ENCODE data around the gene DUS4L. TPM values are rescaled to one million over a fixed set of nuclear protein-coding genes. Genes with fewer than 3 reads are reported as not detected.
"Not testable (repeated sequence)": the region's sequence is repeated elsewhere in the genome, so short reads cannot be mapped to it uniquely, and the experiment has no call there.

DUS4L gene
- total RNA-seq, 1 experiment from 2014 or later, result 19.3 TPM

DNA sequence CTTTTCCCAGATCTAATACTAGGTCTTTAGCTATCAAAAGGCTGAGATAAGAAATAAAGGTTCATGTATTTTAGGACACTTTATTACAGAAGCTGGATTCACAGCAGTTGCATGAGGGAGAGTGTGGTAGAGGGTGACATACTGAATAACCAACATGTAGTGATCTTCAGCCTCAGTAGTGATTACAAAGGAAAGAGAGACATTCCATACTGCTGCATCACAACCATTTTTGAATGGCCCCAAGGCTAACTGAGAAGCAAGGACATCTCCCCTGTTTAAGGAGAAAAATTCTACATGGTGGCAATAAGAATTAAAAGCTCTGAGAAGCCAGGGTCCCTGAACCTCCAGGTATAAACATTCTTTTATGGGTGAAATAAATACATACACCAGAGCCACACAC is 35.3 kb upstream of the DUS4L start:
- BruUV-seq (replicated peaks), result no TSS peak
- DNase-seq, result no peak
- POLR2A ChIA-PET, result no interaction called here

GRCh38 chr7:107530751-107531150 is 33.0 kb upstream of the DUS4L start:
- POLR2A ChIA-PET, result no interaction called here
- intact Hi-C loops (cut with micrococcal nuclease; ENCODE audit: unreplicated experiment), result no loop called here
- no peak overlapping the region for H3K27ac Mint-ChIP-seq (ENCODE audit: unreplicated experiment)

More for the DNA sequence above, 35.3 kb upstream of the DUS4L start:
- intact Hi-C loops (cut with micrococcal nuclease; ENCODE audit: unreplicated experiment), result no loop called here
- Histone ChIP-seq H3K9me3 (no peaks in the 10 kb centered on the region), H3K36me3 (ENCODE audit: control insufficient read depth, insufficient read depth, low read length) (no peaks in the 10 kb centered on the region), H3K27me3 (replicated peaks; ENCODE audit: control insufficient read depth, insufficient read depth, low read length) (no peaks in the 10 kb centered on the region), H3K4me1 (no peaks in the 10 kb centered on the region; the same call in 1 of the 2 replicates), H3K4me3 (ENCODE audit: low read depth, low read length) (no peak overlapping the region)
- H3K4me3 Mint-ChIP-seq (ENCODE audit: unreplicated experiment), result no peak overlapping the region
- no peaks in the 10 kb centered on the region for H3K4me1 Mint-ChIP-seq (ENCODE audit: low read depth, unreplicated experiment)
- H3K27me3 Mint-ChIP-seq (ENCODE audit: insufficient read depth, unreplicated experiment), result no peaks in the 10 kb centered on the region
- TF ChIP-seq CTCF (IDR thresholded peaks at IDR 0.05; ENCODE audit: insufficient read depth in 1 of 2, low read depth in 1 of 2, low read length in 1 of 2, severe bottlenecking in 1 of 2, unreplicated experiment in 1 of 2), result no peak
- peaks cover 13% of the 10 kb centered on the region for H3K36me3 Mint-ChIP-seq (ENCODE audit: insufficient read depth, unreplicated experiment)
- H3K9me3 Mint-ChIP-seq (ENCODE audit: unreplicated experiment), result no peaks in the 10 kb centered on the region
- no peak overlapping the region for H3K27ac Mint-ChIP-seq (ENCODE audit: unreplicated experiment)
- CTCF ChIA-PET, result no interaction called here

DNA sequence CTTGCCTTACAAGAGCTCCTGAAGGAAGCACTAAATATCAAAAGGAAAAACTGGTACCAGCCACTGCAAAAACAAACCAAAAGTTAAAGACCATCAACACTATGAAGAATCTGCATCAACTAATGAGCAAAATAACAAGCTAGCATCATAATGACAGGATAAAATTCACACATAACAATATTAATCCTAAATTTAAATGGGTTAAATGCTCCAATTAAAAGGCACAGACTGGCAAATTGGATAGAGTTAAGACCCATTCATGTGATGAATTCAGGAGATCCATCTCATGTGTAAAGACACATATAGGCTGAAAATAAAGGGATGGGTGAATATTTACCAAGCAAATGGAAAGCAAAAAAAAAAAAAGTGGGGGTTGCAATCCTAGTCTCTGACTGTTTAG is 29.6 kb upstream of the DUS4L start:
- Mint-ChIP-seq H3K9me3 (ENCODE audit: unreplicated experiment) (no peaks in the 10 kb centered on the region), H3K4me1 (ENCODE audit: low read depth, unreplicated experiment) (no peaks in the 10 kb centered on the region), H3K36me3 (ENCODE audit: insufficient read depth, unreplicated experiment) (peaks cover 10% of the 10 kb centered on the region), H3K4me3 (ENCODE audit: unreplicated experiment) (no peak overlapping the region), H3K27ac (ENCODE audit: unreplicated experiment) (no peak overlapping the region), H3K27me3 (ENCODE audit: insufficient read depth, unreplicated experiment) (no peaks in the 10 kb centered on the region)
- no peak for TF ChIP-seq CTCF (IDR thresholded peaks at IDR 0.05; ENCODE audit: insufficient read depth in 1 of 2, low read depth in 1 of 2, low read length in 1 of 2, severe bottlenecking in 1 of 2, unreplicated experiment in 1 of 2)
- Histone ChIP-seq H3K4me1 (no peaks in the 10 kb centered on the region; the same call in 1 of the 2 replicates), H3K27me3 (replicated peaks; ENCODE audit: control insufficient read depth, insufficient read depth, low read length) (no peaks in the 10 kb centered on the region), H3K36me3 (ENCODE audit: control insufficient read depth, insufficient read depth, low read length) (no peaks in the 10 kb centered on the region), H3K9me3 (no peaks in the 10 kb centered on the region), H3K4me3 (ENCODE audit: low read depth, low read length) (no peak overlapping the region)
- ChIA-PET CTCF (no interaction called here), POLR2A (no interaction called here)
- BruUV-seq (replicated peaks), result no TSS peak
- DNase-seq, result no peak
- intact Hi-C loops (cut with micrococcal nuclease; ENCODE audit: unreplicated experiment), result no loop called here

More at GRCh38 chr7:107530751-107531150, 33.0 kb upstream of the DUS4L start:
- H3K36me3 Mint-ChIP-seq (ENCODE audit: insufficient read depth, unreplicated experiment), result peaks cover 13% of the 10 kb centered on the region
- DNase-seq, result no peak
- H3K9me3 Mint-ChIP-seq (ENCODE audit: unreplicated experiment), result no peaks in the 10 kb centered on the region
- no peaks in the 10 kb centered on the region for H3K27me3 Mint-ChIP-seq (ENCODE audit: insufficient read depth, unreplicated experiment)
- CTCF ChIA-PET, result no interaction called here
- H3K4me3 ChIP-seq (ENCODE audit: low read depth, low read length), result no peak overlapping the region
- no TSS peak for BruUV-seq (replicated peaks)
- no peaks in the 10 kb centered on the region; the same call in 1 of the 2 replicates for H3K4me1 ChIP-seq
- no peaks in the 10 kb centered on the region for H3K36me3 ChIP-seq (ENCODE audit: control insufficient read depth, insufficient read depth, low read length)
- H3K27me3 ChIP-seq (replicated peaks; ENCODE audit: control insufficient read depth, insufficient read depth, low read length), result no peaks in the 10 kb centered on the region
- no peak for TF ChIP-seq CTCF (IDR thresholded peaks at IDR 0.05; ENCODE audit: insufficient read depth in 1 of 2, low read depth in 1 of 2, low read length in 1 of 2, severe bottlenecking in 1 of 2, unreplicated experiment in 1 of 2)
- no peaks in the 10 kb centered on the region for H3K4me1 Mint-ChIP-seq (ENCODE audit: low read depth, unreplicated experiment)
- H3K4me3 Mint-ChIP-seq (ENCODE audit: unreplicated experiment), result no peak overlapping the region
- no peaks in the 10 kb centered on the region for H3K9me3 ChIP-seq

DNA sequence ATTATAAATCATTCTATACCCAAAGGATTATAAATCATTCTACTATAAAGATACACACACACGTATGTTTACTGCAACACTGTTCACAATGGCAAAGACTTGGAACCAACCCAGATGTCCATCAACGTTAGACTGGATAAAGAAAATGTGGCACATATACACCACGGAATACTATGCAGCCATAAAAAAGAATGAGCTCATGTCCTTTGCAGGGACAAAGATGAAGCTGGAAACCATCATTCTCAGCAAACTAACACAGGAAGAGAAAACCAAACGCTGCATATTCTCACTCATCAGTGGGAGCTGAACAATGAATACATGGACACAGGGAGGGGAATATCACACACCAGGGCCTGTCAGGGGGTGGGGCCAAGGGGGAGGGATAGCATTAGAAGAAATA is 26.5 kb upstream of the DUS4L start:
- H3K27ac Mint-ChIP-seq (ENCODE audit: unreplicated experiment); POLR2A ChIA-PET; H3K36me3 ChIP-seq (ENCODE audit: control insufficient read depth, insufficient read depth, low read length); H3K4me3 Mint-ChIP-seq (ENCODE audit: unreplicated experiment); CTCF ChIA-PET; H3K4me1 ChIP-seq; H3K27me3 Mint-ChIP-seq (ENCODE audit: insufficient read depth, unreplicated experiment); H3K9me3 ChIP-seq; H3K4me3 ChIP-seq (ENCODE audit: low read depth, low read length); intact Hi-C loops (cut with micrococcal nuclease; ENCODE audit: unreplicated experiment); H3K27me3 ChIP-seq (replicated peaks; ENCODE audit: control insufficient read depth, insufficient read depth, low read length); H3K4me1 Mint-ChIP-seq (ENCODE audit: low read depth, unreplicated experiment); H3K9me3 Mint-ChIP-seq (ENCODE audit: unreplicated experiment); DNase-seq; BruUV-seq (replicated peaks): not testable (repeated sequence)
- peaks cover 12% of the 10 kb centered on the region for H3K36me3 Mint-ChIP-seq (ENCODE audit: insufficient read depth, unreplicated experiment)
